Activated T-helper 1 cell treated with anti-CD3 and anti-CD28 coated beads, Interleukin-12 subunit alpha, Interleukin-12 subunit beta, Interleukin-2, Interleukin-4 antibody, amounts not matched to agents 30 ng/mL and 10 ng/mL and 1 ng/mL, durations not matched to agents 14 hours and 24 hours and 36 hours (primary cell): Measurements from ENCODE around the gene GNAS. TPM values are rescaled to one million over a fixed set of nuclear protein-coding genes. Genes with fewer than 3 reads are reported as not detected.

Source experiments
- DNase-seq: peaks from one replicate; pipeline ENCODE4 v3.0.0; 2021; ENCODE audit warnings: low spot score
- H3K27ac Mint-ChIP-seq: one replicate; pipeline ENCODE4 v1.8.0; 2021; ENCODE audit warnings: mild to moderate bottlenecking, mixed read lengths
- H3K27me3 Mint-ChIP-seq: one replicate; pipeline ENCODE4 v1.8.0; 2022; ENCODE audit warnings: mild to moderate bottlenecking, moderate library complexity, mixed read lengths; ENCODE audit not compliant: insufficient read depth
- H3K36me3 Mint-ChIP-seq: one replicate; pipeline ENCODE4 v1.8.0; 2021; ENCODE audit warnings: low read depth, mixed read lengths
- H3K4me1 Mint-ChIP-seq: one replicate; pipeline ENCODE4 v1.8.0; 2021; ENCODE audit warnings: low read depth, mixed read lengths
- H3K4me3 Mint-ChIP-seq: one replicate; pipeline ENCODE4 v1.8.0; 2021; ENCODE audit warnings: mild to moderate bottlenecking, moderate library complexity, mixed read lengths
- H3K9me3 Mint-ChIP-seq: one replicate; pipeline ENCODE4 v1.8.0; 2021; ENCODE audit warnings: mixed read lengths
- intact Hi-C: fragments of 100-400 bp; cut with micrococcal nuclease; formaldehyde crosslinking; loops from one replicate; pipeline ENCODE4 v1.15.1; 2024
- total RNA-seq: library from RNA; stranded (reverse); gene quantifications from 2 replicates; pipeline ENCODE4 v1.2.3, GENCODE V29; 2022

Gene GNAS
- total RNA-seq, 1 donor from 2014 or later = 498 TPM

DNA sequence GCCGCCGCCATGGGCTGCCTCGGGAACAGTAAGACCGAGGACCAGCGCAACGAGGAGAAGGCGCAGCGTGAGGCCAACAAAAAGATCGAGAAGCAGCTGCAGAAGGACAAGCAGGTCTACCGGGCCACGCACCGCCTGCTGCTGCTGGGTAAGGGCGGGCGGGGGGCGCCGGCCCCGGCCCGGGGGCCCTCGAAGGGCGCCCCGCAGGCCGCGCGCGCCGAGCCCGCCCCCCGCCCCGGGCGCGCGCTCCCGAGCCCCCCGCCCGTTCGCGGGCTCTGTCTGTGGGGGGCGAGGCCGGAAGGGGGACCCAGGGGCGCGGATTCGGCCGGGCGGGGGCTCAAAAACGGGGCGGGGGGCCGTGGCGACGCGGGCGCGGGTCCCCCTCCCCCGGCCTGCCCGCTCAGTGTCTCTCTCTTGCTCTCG lies 39.2 kb downstream of the GNAS start:
- H3K4me1 Mint-ChIP-seq = peaks cover 55% of the 10 kb centered on the region
- H3K36me3 Mint-ChIP-seq = peaks cover 19% of the 10 kb centered on the region

DNA sequence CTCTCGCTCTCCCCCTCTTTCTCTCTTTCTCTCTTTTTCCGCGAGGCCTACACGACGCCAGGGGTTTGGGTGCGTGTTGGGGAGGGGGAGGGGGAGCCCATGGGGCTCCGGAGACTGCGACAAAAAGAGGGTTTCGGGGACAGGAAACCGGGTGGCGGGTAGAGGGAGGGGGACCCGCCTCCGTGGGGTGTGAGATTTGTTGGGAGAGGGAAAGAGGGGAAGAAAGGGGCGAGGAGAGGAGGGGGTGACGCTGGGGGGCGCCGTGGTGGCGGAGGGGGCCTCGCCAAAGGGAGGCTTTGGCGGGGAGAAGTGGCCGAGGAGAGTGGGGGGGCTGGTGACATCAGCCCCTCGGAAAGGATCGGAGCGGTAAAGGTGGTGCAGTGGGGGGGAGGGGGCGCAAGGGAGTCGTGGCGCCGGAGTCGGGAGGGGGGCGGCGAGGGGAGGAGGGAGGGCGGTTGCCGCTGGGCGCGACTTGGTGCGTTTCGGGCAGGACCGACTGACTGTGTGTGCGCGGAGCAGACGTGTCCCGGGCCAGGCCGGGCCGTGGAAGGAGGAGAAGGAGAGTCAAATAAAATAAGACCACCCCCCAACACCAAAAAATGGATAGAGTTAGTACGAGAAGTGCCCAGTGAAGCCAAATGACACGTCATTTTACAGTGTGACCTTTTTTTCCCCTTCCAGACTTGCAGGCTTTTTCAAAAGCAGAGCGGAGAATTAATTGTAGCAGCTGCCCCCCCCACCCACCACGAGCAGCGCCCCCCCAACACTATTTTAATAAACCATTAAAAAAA lies 39.8 kb downstream of the GNAS start:
- H3K4me1 Mint-ChIP-seq = peaks cover 55% of the 10 kb centered on the region

More for the DNA sequence above, 39.2 kb downstream of the GNAS start:
- H3K9me3 Mint-ChIP-seq = no peaks in the 10 kb centered on the region
- intact Hi-C loops = loop anchor here (5.0 to 10.0 kb wide), 3 partner anchors 276 to 657 kb away; partner anchors contain the start of gene RAB22A
- peak overlapping the region; percentile 98 for H3K4me3 Mint-ChIP-seq
- no peaks in the 10 kb centered on the region for H3K27me3 Mint-ChIP-seq
- DNase-seq = no peak
- peak overlapping the region; percentile 99 for H3K27ac Mint-ChIP-seq

DNA sequence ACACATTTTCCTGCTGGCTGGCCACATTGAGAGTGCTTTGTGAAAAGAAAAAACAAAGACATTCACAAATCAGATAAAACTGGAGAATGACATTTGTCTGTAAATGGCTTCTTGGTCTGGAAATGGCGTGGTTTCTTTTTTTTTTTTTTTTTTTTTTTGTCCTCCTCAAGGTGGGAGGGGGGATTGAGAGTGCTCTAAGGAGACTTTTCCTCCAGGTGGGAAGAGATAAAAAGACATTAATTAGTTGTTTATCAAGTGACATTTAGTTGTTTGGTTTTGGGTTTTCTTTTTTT lies 40.4 kb downstream of the GNAS start:
- Mint-ChIP-seq H3K27ac (peak overlapping the region; percentile 99), H3K27me3 (no peaks in the 10 kb centered on the region), H3K4me1 (peaks cover 50% of the 10 kb centered on the region), H3K9me3 (no peaks in the 10 kb centered on the region), H3K4me3 (peak overlapping the region; percentile 98), H3K36me3 (peaks cover 28% of the 10 kb centered on the region)
- DNase-seq = no peak
- intact Hi-C loops = loop anchor here (1.0 to 10.0 kb wide), 4 partner anchors 241 to 658 kb away; partner anchors contain the start of gene RAB22A

More for the DNA sequence above, 39.8 kb downstream of the GNAS start:
- Mint-ChIP-seq H3K9me3 (no peaks in the 10 kb centered on the region), H3K27me3 (no peaks in the 10 kb centered on the region), H3K27ac (peak overlapping the region; percentile 99), H3K4me3 (peak overlapping the region; percentile 98), H3K36me3 (peaks cover 24% of the 10 kb centered on the region)
- DNase-seq = peak; percentile 58
- intact Hi-C loops = loop anchor here (5.0 to 10.0 kb wide), 3 partner anchors 275 to 658 kb away; partner anchors contain the start of gene RAB22A

DNA sequence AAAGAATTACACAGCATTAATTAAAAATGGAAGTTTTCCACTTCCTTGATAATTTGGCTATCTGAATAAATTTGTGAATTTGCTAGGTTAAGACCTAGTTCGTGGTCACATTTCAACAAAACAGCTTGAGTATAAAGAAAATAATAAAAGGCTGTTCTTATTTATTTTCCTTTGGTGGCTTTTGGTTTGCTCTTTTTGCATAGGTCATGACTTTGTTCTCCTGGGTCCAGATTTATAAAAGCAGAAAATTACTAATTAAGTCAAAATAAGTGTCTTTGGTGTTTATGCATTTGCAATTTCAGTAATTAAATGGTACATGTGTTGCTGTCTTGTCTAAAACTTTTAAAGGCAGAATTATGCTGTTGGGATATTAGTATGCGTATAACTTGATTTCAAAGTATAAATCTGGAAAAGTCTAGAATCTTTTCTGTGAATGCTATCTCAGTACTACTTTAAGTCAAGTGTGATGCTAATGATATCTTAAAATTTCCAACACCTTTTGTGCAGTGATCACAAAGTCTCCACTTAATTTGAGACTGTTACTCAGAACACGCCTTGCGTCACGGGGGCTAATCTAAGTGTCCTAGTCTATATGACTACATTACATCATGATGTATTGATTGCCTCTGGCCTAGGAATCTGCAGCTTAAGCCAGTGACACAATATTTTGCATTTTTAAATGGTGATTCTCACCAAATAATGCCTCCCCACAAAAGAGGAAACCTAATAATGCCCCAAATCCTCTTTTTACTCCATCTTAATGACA lies 41.0 kb downstream of the GNAS start:
- Mint-ChIP-seq H3K27me3 (no peaks in the 10 kb centered on the region), H3K4me3 (peak overlapping the region; percentile 91), H3K27ac (peak overlapping the region; percentile 92), H3K4me1 (peaks cover 47% of the 10 kb centered on the region), H3K9me3 (no peaks in the 10 kb centered on the region), H3K36me3 (peaks cover 29% of the 10 kb centered on the region)
- no peak for DNase-seq
- intact Hi-C loops = loop anchor here (1.0 to 10.0 kb wide), 4 partner anchors 241 to 659 kb away; partner anchors contain the start of gene RAB22A

DNA sequence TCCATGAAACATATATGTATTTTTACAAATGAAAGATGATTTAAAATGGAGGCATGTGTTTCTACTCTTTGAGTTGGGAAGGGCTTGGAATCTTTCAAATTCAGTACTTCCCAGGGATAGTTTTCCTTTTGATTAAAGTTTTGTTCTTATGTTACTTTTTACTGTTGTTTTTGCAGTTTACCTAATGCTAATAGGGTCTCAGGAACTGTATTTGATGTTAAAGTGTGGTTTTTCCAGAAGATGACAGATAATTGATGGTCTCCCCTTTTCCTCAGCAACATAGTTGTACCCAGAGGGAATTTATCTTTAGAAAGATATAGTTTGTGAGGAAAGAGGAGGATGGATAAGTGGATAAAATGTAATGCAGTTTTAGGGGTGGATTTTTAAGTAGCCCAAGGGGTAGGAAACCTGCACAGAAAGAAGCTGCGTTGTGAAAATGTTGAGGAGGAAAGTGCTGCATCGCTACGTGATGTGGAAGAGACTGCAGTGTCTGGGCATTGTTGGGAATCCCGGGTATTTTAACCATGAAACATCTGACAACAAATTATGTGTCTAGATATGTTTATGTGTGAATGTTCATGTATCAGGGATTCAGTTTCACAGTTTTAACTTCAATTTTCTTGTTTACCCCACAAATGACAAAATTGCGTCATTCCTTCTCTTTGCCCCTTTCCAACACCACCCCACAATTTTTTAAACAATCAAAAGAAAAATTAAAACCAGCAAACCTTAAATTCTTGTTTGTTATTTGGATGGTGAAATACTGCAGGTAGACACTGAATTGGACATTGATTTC lies 42.3 kb downstream of the GNAS start:
- H3K4me1 Mint-ChIP-seq = peaks cover 54% of the 10 kb centered on the region

DNA sequence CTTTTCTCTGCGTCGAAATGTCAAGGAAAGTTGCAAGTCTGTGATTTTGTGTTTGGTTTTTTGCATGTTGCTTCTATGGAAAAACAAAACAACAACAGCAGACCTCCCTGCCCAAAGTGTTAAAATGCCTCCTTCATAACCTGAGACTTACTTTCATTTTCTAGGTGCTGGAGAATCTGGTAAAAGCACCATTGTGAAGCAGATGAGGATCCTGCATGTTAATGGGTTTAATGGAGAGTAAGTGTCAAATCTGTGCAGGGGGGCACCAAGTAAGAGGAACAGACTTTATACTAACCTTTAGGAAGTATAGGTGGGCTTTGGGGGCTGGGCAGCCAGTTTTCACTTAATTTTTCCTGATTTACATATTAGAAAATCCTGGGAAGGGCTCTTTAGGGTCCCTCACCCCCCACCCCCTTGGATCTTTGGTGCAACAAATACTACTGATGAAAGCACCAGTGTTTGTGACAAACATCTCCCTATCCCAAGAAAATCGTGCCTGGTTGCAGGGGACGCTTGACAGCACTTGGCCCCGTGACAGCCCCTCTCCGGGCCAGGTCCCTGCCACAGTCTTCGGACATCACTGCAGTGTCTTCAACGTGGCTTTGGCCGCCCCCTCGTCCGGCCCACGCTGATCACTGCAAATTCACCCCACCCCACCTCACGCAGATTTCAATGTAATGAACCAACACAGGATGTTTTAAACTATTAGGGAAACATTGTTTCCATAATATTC lies 43.1 kb downstream of the GNAS start:
- peaks cover 54% of the 10 kb centered on the region for H3K4me1 Mint-ChIP-seq
- no peak for DNase-seq
- peak overlapping the region; percentile 76 for H3K4me3 Mint-ChIP-seq
- H3K36me3 Mint-ChIP-seq = peaks cover 43% of the 10 kb centered on the region
- intact Hi-C loops = loop anchor here (1.0 to 10.0 kb wide), 2 partner anchors 12 to 661 kb away; no protein-coding TSS in a partner anchor
- peak overlapping the region; percentile 49 for H3K27ac Mint-ChIP-seq
- H3K27me3 Mint-ChIP-seq = no peaks in the 10 kb centered on the region
- no peaks in the 10 kb centered on the region for H3K9me3 Mint-ChIP-seq

More for the DNA sequence above, 42.3 kb downstream of the GNAS start:
- H3K36me3 Mint-ChIP-seq = peaks cover 37% of the 10 kb centered on the region
- intact Hi-C loops = loop anchor here (1.0 to 10.0 kb wide), 4 partner anchors 12 to 660 kb away; partner anchors contain the start of gene RAB22A
- peak overlapping the region; percentile 76 for H3K4me3 Mint-ChIP-seq
- no peak for DNase-seq
- H3K27me3 Mint-ChIP-seq = no peaks in the 10 kb centered on the region
- peak overlapping the region; percentile 49 for H3K27ac Mint-ChIP-seq
- no peaks in the 10 kb centered on the region for H3K9me3 Mint-ChIP-seq

DNA sequence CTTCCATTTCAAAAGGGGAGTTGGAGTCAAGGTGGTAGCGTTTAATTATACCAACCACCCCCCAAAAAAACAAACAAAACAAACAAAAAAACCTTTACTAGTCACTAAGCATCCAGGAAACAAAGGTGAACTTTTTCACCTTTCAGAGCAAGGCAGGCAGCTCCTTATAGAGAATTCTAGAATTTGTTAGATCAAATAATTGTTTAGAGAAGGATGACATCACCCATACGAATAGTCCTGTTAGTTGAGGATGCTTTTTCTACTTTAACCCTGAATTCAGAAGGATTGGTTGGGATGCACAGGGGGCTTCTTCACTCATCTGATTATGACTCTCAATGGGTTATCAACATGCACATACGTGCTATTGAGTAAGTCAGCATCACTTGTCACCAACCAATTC lies 44.3 kb downstream of the GNAS start:
- Mint-ChIP-seq H3K9me3 (no peaks in the 10 kb centered on the region), H3K27ac (peak overlapping the region; percentile 7), H3K27me3 (no peaks in the 10 kb centered on the region), H3K36me3 (peaks cover 44% of the 10 kb centered on the region), H3K4me3 (no peak overlapping the region), H3K4me1 (peaks cover 54% of the 10 kb centered on the region)
- intact Hi-C loops = loop anchor here (10.0 kb wide), 1 partner anchor 662 kb away; no protein-coding TSS in a partner anchor
- no peak for DNase-seq

DNA sequence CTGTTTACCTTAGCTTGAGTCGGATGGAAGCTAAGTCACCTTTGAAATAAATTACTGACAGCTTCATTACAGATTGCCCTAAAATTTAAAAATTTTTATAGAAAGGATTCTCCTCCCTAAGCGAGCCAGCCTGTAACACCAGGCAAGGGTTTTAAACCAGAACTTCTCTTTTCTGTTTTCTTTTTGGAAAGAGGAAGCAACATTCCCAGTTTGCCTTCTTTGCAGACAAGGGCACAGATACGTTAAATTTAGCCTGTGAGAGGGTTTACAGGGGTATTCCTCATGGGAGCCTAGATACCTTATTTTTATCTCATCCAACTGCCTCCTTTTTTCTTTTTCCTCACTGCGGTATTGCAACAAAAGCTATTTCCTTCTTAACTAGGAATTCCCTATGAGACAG lies 45.0 kb downstream of the GNAS start:
- no peaks in the 10 kb centered on the region for H3K9me3 Mint-ChIP-seq
- no peak overlapping the region for H3K4me3 Mint-ChIP-seq
- peaks cover 58% of the 10 kb centered on the region for H3K4me1 Mint-ChIP-seq
- peaks cover 41% of the 10 kb centered on the region for H3K36me3 Mint-ChIP-seq
- intact Hi-C loops = loop anchor here (10.0 kb wide), 1 partner anchor 663 kb away; no protein-coding TSS in a partner anchor
- H3K27ac Mint-ChIP-seq = peak overlapping the region; percentile 12
- no peaks in the 10 kb centered on the region for H3K27me3 Mint-ChIP-seq
- DNase-seq = no peak

DNA sequence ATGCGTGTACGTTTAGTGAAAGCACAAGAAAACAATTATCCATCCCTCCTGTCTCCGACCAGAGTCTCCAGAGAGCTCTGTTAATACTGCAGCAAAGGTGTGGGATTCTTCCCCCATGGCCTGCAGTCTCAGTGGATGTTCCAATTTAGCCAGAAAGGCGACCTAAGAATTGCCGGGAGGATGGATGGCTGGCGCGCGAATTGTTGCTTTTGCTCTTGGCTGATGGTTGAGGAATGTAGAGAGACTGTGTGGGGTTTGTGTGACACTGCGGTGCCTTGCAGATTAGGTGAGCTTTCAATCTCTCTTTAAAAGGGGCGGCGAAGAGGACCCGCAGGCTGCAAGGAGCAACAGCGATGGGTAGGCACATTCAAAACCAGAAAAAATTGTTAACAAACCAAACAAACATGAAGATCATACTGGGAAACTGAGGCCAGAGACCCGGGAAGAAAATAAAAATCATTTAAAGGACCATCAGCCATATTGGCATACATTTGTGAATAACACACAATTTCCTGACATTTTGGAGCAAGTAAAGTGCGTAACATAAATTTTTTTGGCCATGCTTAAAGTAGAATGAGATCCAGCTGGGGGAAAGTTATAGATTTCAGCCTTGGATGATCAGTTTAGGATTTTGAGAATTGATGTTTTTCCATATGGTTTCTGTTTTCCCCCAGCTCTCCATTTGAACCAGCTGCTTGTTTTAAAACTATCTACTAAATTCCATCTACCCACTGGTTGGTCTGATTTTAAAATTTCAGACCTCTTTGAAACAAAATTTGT lies 46.3 kb downstream of the GNAS start:
- no peak for DNase-seq
- Mint-ChIP-seq H3K27me3 (no peaks in the 10 kb centered on the region), H3K27ac (no peak overlapping the region), H3K4me3 (no peak overlapping the region), H3K9me3 (no peaks in the 10 kb centered on the region), H3K36me3 (peaks cover 39% of the 10 kb centered on the region), H3K4me1 (peaks cover 56% of the 10 kb centered on the region)
- intact Hi-C loops = loop anchor here (10.0 kb wide), 1 partner anchor 664 kb away; no protein-coding TSS in a partner anchor

DNA sequence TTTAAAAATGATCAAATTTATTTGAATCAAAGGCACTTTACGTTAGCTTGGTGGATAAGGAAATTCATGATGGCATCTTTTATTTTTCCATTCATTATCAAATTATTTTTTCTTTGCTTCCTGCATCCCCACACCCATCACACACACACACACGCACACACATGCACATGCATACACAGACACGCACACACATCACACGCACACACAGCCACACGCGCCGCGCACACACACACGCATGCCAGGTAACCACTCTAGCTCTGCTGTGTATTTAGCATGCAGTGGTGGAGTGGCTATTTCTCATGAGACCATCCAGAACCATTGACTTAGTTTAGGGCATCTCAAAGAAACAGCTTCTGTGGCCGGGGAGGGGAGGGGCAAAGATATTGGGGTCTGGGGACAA lies 47.0 kb downstream of the GNAS start:
- no peak overlapping the region for H3K4me3 Mint-ChIP-seq
- H3K9me3 Mint-ChIP-seq = no peaks in the 10 kb centered on the region

DNA sequence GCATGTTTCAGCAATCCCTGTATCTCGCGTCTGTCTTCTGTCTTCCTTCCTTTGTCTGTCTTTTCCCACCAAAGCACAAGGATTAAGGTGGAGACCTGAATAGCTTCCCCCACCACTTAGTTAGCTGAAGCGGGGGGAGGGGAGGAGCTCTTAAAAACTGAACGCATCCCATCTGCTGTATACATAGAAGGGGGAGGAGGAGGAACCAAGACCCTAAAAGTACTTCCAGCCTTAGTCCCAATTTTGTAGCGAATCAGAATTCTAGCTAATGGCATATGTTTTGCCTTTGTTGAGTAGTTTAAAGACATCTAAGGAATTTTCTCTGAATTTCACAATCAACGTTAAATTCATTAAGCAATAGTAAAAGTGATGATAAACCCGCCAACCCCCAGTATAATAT lies 47.9 kb downstream of the GNAS start:
- Mint-ChIP-seq H3K4me3 (no peak overlapping the region), H3K4me1 (peaks cover 52% of the 10 kb centered on the region), H3K9me3 (no peaks in the 10 kb centered on the region), H3K27me3 (no peaks in the 10 kb centered on the region), H3K27ac (no peak overlapping the region), H3K36me3 (peaks cover 47% of the 10 kb centered on the region)
- intact Hi-C loops = no loop called here
- DNase-seq = no peak

More for the DNA sequence above, 47.0 kb downstream of the GNAS start:
- H3K27me3 Mint-ChIP-seq = no peaks in the 10 kb centered on the region
- peaks cover 52% of the 10 kb centered on the region for H3K4me1 Mint-ChIP-seq
- no peak for DNase-seq
- peaks cover 40% of the 10 kb centered on the region for H3K36me3 Mint-ChIP-seq
- intact Hi-C loops = loop anchor here (10.0 kb wide), 1 partner anchor 665 kb away; no protein-coding TSS in a partner anchor
- H3K27ac Mint-ChIP-seq = no peak overlapping the region
